NT2/D1 (cell line): Measurements from ENCODE around the gene BICRA.

Source experiments
- SUZ12 ChIP-seq: IDR thresholded peaks from 2 replicates; pipeline ENCODE4 v1.6.1; 2011; ENCODE audit not compliant: insufficient read length, insufficient read depth; ENCODE audit errors: extremely low read depth
- YY1 ChIP-seq: IDR thresholded peaks from 2 replicates; pipeline ENCODE4 v1.6.1; 2011; ENCODE audit not compliant: insufficient read length, insufficient read depth
- ZNF274 ChIP-seq: IDR thresholded peaks from 2 replicates; pipeline ENCODE4 v1.6.1; 2011; ENCODE audit warnings: mild to moderate bottlenecking, low read depth, low read length

GRCh38 chr19:47671499-47671898 lies 62.6 kb downstream of the BICRA start:
- TF ChIP-seq YY1 (no peak), ZNF274 (no peak), SUZ12 (no peak)
